Measurements from ENCODE around the gene FUNDC2.
A peak's percentile ranks its signal among the peaks of the same experiment; 100 is the strongest.

The FUNDC2 gene

DNA sequence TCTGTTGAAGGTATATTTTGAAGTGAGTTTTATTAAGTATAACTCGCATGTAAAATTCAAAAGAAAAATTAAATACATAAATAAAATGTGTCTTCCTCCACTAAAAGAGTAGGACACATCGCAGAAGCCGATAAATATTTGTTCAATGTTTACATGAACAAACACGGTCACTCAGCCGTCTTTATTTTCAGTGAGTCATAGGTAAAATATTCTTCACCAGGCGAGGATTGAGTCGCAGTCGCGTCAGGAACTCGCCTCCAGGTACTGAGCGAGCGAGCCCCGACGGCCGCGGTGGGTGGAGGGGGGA lies 271 bp upstream of the FUNDC2 start:
- FAIRE-seq: no peak

GRCh38 chrX:155027509-155028066 lies 944 bp downstream of the FUNDC2 start:
- no peak for FAIRE-seq

- no peak for FAIRE-seq
These were observed 1.5 kb downstream of the FUNDC2 start for GRCh38 chrX:155028129-155028528.

- FAIRE-seq: no peak
These were observed 2.2 kb downstream of the FUNDC2 start for GRCh38 chrX:155028877-155029291.

GRCh38 chrX:155031657-155032056 lies 5.0 kb downstream of the FUNDC2 start:
- FAIRE-seq: no peak

GRCh38 chrX:155035688-155036087 lies 9.0 kb downstream of the FUNDC2 start:
- no peak for FAIRE-seq

GRCh38 chrX:155046129-155046810 lies 19.6 kb downstream of the FUNDC2 start:
- FAIRE-seq: no peak

- FAIRE-seq: no peak
These were observed 20.3 kb downstream of the FUNDC2 start for GRCh38 chrX:155046811-155047528.

DNA sequence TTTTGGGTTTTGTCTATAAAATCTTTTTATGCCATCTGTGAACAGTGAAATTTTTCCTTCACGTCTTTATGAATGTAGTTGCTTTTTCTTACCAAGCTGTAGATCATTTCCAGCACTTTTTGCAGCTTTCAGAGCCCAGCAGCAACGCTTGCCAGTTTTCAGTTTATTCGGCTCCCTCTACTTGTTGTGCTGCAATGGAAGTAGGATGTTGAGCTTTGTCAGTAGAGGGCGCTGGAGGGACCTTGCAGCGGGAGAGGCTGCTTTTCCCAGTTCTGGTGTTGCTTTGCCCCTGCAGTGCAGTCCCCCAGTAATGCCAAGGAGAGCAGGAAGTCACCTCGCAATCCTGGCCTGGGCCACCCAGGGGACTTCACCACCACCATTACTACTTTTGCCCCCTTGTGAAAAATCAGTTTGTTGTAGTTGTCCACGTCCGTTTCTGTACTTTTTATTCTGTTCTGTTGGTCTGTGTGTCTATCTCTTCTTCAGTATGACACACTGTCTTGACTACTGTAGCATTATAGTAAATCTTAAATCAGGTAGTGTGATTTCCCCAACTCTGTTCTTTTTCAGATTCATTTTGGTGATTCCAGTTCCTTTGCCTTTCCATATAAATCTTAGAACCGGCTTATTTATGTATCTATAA lies 22.5 kb downstream of the FUNDC2 start:
- no peak for FAIRE-seq

GRCh38 chrX:155052738-155053498 lies 26.3 kb downstream of the FUNDC2 start:
- no peak for FAIRE-seq

DNA sequence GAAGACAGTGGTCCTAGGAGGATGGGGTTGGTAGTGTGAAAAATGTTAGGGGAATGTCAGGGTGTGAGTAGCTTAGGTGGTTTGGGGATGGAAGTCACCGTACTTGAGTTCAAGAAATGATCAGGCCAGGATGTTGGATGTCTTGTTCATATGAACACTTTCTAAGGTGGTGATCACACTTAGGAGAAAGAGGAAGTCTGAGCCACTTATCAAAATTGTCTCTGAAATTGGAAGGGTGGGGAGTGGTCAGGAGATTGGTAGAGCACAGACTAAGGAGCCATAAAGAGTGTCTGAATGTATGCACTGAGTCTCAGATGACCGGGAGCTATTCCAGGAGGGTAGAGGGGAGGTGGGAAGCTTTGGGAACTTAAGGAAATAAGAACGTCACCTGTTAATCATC lies 27.0 kb downstream of the FUNDC2 start:
- FAIRE-seq: no peak

GRCh38 chrX:155054255-155054654 lies 27.6 kb downstream of the FUNDC2 start:
- FAIRE-seq: no peak

- FAIRE-seq: no peak
These were observed 28.9 kb downstream of the FUNDC2 start for GRCh38 chrX:155055494-155055893.

DNA sequence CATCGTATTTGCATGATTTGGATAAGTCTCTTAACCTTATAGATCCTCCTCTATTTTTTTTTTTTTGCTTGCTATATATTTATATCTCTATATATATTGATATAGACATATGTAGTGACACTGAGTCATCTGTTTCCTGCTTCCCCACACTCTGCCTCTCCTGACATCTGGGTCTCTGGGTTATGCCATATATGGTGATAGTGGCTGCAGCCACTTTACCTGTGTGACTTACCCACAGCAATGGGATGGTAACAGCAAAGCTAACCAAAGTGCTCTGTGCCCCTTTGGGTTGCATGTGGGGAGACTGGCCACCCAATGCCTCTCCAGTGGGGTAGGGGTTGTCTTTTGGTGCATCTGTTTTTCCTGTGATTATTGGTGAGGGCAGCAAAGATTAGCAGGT lies 29.8 kb downstream of the FUNDC2 start:
- no peak for FAIRE-seq

GRCh38 chrX:155056877-155057792 lies 30.5 kb downstream of the FUNDC2 start:
- peak; percentile 41 for FAIRE-seq

GRCh38 chrX:155061760-155062159 lies 35.1 kb downstream of the FUNDC2 start:
- FAIRE-seq: no peak

DNA sequence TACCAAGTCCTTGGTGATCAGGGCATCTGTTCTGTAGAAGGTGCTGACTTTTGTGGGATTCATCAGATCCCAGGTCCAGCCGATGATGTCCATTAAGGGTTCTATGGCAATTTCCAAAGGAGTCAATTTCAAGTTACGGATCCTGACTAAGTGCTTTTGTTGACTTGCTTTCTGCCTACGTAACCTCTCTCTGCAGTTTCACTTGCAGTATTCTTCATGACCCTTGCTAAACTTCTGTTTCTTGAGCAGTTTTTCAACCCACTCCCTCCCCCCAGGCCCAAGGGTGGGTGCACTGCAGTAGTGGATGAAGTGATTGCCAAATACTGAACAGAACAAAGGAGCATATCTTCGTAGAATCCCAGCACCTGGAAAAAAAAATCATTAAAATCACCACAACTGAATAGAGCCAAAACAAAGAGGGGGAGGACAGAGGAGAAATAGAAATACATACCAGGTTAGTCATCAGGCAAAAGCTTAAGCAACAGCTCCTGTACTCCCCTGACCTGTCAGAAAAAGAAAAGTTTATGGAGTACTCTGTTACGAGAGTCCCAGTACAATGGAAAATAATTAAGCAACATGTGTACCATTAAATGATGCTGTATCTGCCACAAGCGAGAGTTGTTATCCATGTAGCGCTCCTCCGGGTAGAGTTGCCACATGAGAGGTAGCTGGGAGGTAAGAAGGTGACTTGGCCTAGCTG lies 38.5 kb downstream of the FUNDC2 start:
- no peak for FAIRE-seq

- no peak for FAIRE-seq
These were observed 41.5 kb downstream of the FUNDC2 start for GRCh38 chrX:155068165-155068564.

DNA sequence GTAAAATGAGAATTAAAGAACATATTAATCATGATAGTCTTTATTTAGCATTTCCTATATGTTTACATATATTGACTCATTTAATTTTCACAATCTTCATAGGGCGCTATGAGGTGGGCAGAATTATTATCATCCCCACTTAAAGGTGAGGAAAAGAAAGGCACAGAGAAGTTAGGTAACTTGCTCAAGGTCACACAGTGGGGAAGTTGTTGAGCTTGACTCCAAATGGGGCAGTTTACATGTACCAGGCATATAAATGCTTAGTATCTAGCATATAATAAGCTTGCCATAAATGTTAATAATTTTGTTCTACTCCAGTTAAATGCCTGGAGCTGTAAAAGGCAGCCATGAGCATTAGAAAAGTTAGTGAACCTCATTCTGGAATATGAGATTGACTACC lies 42.8 kb downstream of the FUNDC2 start:
- FAIRE-seq: no peak

DNA sequence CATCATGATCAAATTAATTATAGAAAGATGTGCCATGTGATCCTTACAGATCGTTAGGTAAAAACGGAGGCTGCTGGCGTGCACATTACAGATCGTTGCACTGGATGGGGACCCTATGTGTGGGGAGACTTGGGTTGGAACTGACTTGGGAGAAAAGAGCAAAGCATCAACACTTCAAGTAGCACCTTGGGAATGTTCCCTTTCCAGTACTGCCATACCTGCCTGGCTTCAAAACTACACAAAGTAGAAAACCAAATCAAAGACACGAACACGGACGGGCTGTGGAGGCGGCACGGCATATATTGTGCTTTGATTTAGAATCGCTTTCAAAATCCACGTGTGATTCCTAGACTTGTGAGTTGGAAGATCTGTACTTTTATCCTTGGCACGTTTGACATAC lies 43.4 kb downstream of the FUNDC2 start:
- no peak for FAIRE-seq

DNA sequence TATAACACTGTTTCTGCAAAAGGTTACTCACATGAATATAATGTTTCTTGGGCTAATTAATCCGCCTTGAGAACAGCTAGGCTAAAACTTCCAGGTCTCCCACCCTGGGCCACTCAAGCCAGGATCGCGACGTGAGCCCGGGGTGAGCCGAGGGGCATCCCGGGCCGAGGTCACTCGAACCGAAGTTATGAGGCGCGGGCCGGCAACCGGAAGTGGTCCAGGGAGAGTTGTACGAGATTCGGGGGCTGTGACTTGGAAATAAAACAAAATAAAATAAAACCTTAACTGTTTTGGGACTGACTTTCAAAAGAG lies 44.0 kb downstream of the FUNDC2 start:
- FAIRE-seq: no peak
